Measurements from ENCODE around the gene TNFAIP2.
A peak's percentile ranks its signal among the peaks of the same experiment; 100 is the strongest.

Gene TNFAIP2

GRCh38 chr14:103081951-103082350, 41.3 kb upstream of the TNFAIP2 start:
- TF ChIP-seq CTCF (conservative IDR thresholded peaks at IDR 0.05; ENCODE audit: control insufficient read depth, insufficient read depth, low read depth, low read length): no peak
- DNase-seq (ENCODE audit: low read depth): no peak
- H3K4me3 ChIP-seq (ENCODE audit: control insufficient read depth, low read depth, low read length): no peak overlapping the region

DNA sequence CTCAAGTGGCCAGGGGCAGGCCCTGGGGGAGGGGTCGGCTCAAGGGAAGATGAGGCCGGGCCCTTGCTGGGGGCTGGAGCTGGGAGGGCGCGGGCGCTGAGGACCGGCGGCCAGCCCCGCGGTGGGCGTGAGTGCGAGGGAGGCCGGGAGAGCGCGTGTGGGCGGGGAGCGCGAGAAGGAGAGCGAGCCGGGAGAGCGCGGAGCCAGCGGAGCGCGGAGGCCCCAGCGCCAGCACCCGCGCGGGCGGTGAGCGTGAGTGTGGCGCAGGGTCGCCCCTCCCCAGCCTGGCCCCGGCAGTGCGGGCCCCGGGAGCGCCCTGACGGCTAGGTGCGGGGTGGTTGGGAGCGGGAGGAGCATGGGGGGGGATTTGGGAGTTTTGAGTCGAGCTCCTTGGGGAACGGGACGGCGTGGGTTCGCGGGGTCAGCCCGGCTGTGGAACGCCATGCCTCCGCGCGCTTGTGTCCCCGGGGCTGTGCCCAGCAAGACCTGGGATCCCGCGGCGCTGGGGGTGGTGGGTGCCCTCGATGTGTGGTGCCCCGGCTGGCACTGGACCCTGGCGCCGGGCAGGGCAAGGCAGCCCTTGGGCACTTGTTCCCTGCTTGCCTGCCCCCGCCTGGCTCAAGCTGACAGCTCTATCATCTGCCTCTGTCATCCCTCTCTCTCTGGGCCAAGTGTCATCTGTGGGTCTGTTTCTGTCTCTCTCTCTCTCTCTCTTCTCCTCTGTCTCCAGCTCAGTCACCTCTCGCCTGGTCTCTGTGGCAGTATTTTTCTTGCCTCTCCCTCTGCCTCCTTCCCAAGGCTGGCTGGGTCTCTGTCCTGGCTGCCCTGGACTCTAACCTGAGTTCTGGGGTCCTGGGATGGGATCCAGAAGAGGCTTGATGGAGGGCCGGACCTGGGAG, 39.0 kb upstream of the TNFAIP2 start, which contains the start of gene LBHD2:
Gene LBHD2 (plus strand): TSS at position 190 of the 899 bp plus-strand sequence. CDS start 1,803 bp downstream, outside the sequence.
- no peak within 1 kb of the TSS for H3K4me3 ChIP-seq (ENCODE audit: control insufficient read depth, low read depth, low read length)
- TF ChIP-seq CTCF (conservative IDR thresholded peaks at IDR 0.05; ENCODE audit: control insufficient read depth, insufficient read depth, low read depth, low read length): no peak
- DNase-seq (ENCODE audit: low read depth): no peak

- peak; percentile 18 for TF ChIP-seq CTCF (conservative IDR thresholded peaks at IDR 0.05; ENCODE audit: control insufficient read depth, insufficient read depth, low read depth, low read length)
- no peak overlapping the region for H3K4me3 ChIP-seq (ENCODE audit: control insufficient read depth, low read depth, low read length)
- DNase-seq (ENCODE audit: low read depth): no peak
Measured at GRCh38 chr14:103085106-103086091, 37.9 kb upstream of the TNFAIP2 start.

DNA sequence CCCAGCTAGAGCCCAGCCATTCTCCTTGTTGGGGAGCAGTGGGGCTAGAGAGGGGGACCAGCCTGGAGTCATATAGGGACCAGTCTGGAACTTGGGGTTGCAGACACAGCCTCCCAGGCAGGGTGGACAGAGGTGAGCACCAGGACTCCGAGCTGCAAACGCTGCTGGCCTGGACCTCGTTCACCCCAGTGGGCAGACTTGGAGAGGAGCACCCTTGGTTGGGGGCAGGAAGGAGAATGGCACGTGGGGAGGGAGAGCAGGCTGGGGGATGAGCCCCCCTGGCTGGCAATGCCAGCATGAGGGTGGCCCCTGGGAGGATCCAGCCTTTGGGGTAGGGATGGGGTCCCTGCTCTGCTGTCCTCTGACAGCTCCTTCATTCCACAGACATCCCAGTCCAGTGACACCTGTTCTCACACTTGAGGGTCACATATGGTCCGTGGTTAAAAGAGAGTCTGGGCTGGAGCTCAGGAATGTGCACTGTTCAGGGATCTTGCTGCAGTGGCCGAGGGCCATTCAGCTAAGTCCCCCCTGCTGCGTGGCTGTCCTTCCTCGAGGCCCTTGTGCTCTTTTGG, 36.4 kb upstream of the TNFAIP2 start:
- no peak for TF ChIP-seq CTCF (conservative IDR thresholded peaks at IDR 0.05; ENCODE audit: control insufficient read depth, insufficient read depth, low read depth, low read length)

DNA sequence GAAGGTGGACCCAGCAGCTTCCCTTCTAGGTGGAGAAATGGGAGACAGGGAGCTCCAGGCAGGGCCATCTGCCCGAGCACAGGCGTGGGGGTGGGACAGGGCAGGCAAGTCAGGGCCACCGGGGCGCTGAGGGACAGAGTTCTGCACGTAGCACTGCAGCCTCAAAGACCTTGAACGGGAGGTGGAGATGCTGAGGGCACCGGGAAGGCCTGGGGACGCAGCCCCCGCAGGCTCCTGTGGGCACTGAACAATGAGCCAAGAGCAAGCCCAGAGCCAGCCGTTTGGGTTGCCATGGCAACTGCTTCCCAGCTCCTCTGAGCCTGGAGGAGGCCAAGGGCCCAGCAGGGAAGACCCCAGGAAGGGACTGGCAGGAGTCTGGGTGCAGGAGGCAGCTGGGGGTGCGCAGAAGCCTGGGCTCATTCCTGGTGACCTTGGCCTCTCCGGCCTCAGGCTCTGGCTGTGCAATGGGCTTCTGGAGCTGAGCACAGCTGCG, 35.9 kb upstream of the TNFAIP2 start:
- no peak for DNase-seq (ENCODE audit: low read depth)
- no peak for TF ChIP-seq CTCF (conservative IDR thresholded peaks at IDR 0.05; ENCODE audit: control insufficient read depth, insufficient read depth, low read depth, low read length)
- H3K4me3 ChIP-seq (ENCODE audit: control insufficient read depth, low read depth, low read length): no peak overlapping the region

More for the DNA sequence above, 36.4 kb upstream of the TNFAIP2 start:
- no peak for DNase-seq (ENCODE audit: low read depth)
- H3K4me3 ChIP-seq (ENCODE audit: control insufficient read depth, low read depth, low read length): no peak overlapping the region

GRCh38 chr14:103088921-103089320, 34.3 kb upstream of the TNFAIP2 start:
- TF ChIP-seq CTCF (conservative IDR thresholded peaks at IDR 0.05; ENCODE audit: control insufficient read depth, insufficient read depth, low read depth, low read length): no peak
- H3K4me3 ChIP-seq (ENCODE audit: control insufficient read depth, low read depth, low read length): no peak overlapping the region
- no peak for DNase-seq (ENCODE audit: low read depth)
